SK-N-SH (cell line): ENCODE measurements around the gene CYP1A1. TPM values are rescaled to one million over a fixed set of nuclear protein-coding genes. Genes with fewer than 3 reads are reported as not detected.

Experiments
- CTCF ChIA-PET: fragments of 300-600, 350-600 bp; formaldehyde crosslinking; extraction: SDS; loops from one replicate; lab custom pipeline; 2021; lab: Yijun Ruan, JAX
- POLR2A ChIA-PET: fragments of 350-600 bp; sonication (Branson Sonifier 250); formaldehyde crosslinking; extraction: SDS; loops from one replicate; lab custom pipeline; 2020; ENCODE audit warnings: antibody characterized with exemption, inconsistent platforms; lab: Yijun Ruan, JAX
- DNase-seq: peaks from one replicate; pipeline ENCODE4 v3.0.0; 2012
- H2AFZ ChIP-seq: fragments of 200-600 bp; sonication (generic); 2 replicates; pipeline ENCODE4 v1.8.1; 2016; ENCODE audit warnings: antibody characterized with exemption, mild to moderate bottlenecking, low read depth
- H3F3A ChIP-seq: fragments of 200-600 bp; sonication (generic); replicated peaks from 2 replicates; pipeline ENCODE3; 2016; ENCODE audit warnings: antibody characterized with exemption, mild to moderate bottlenecking; ENCODE audit not compliant: insufficient read depth
- H3K27ac ChIP-seq, 2 experiments: fragments of 200-500 bp in 1 of 2; fragments of 200-600 bp in 1 of 2; sonication (Bioruptor generic) in 1 of 2; sonication (generic), shearing (Covaris generic) in 1 of 2; 2 replicates each; pipeline versions ENCODE4 v1.5.1 to v1.6.1; 2014 to 2016; ENCODE audit warnings: low read depth in 2 of 2, inconsistent platforms in 1 of 2, low read length in 1 of 2, mild to moderate bottlenecking in 1 of 2, mixed read lengths in 1 of 2
- H3K27me3 ChIP-seq: fragments of 200-600 bp; sonication (generic), shearing (Covaris generic); 2 replicates; pipeline ENCODE4 v1.6.1; 2016; ENCODE audit warnings: mixed run types; ENCODE audit not compliant: insufficient read depth
- H3K36me3 ChIP-seq, 2 experiments: fragments of 200-500 bp in 1 of 2; fragments of 200-600 bp in 1 of 2; sonication (Bioruptor generic) in 1 of 2; sonication (generic) in 1 of 2; replicated peaks in 1 of 2; 2 replicates each; pipeline versions ENCODE3 to v1.5.1; 2014 to 2016; ENCODE audit warnings: low read length in 1 of 2, mild to moderate bottlenecking in 1 of 2; ENCODE audit not compliant: insufficient read depth in 2 of 2, control insufficient read depth in 1 of 2
- H3K4me1 ChIP-seq, 2 experiments: fragments of 200-500 bp in 1 of 2; fragments of 200-600 bp in 1 of 2; sonication (Bioruptor generic) in 1 of 2; sonication (generic), shearing (Covaris generic) in 1 of 2; 2 replicates each; pipeline versions ENCODE4 v1.5.1 to v1.6.1; 2014 to 2016; ENCODE audit warnings: low read depth in 1 of 2, low read length in 1 of 2, mixed run types in 1 of 2; ENCODE audit not compliant: insufficient read depth in 2 of 2, control insufficient read depth in 1 of 2
- H3K4me2 ChIP-seq: fragments of 200-600 bp; sonication (generic), shearing (Covaris generic); 2 replicates; pipeline ENCODE4 v1.6.1; 2017; ENCODE audit warnings: mixed run types
- H3K4me3 ChIP-seq, 2 experiments: fragments of 200-500 bp in 1 of 2; fragments of 200-600 bp in 1 of 2; sonication (Bioruptor generic) in 1 of 2; sonication (generic), shearing (Covaris generic) in 1 of 2; 2 replicates each; pipeline versions ENCODE4 v1.5.1 to v1.8.1; 2014 to 2016; ENCODE audit warnings: low read depth in 2 of 2, inconsistent platforms in 1 of 2, low read length in 1 of 2, mild to moderate bottlenecking in 1 of 2, mixed read lengths in 1 of 2, moderate library complexity in 1 of 2
- H3K79me2 ChIP-seq: fragments of 200-600 bp; sonication (generic); 2 replicates; pipeline ENCODE4 v1.8.1; 2017; ENCODE audit warnings: mild to moderate bottlenecking; ENCODE audit not compliant: insufficient read depth
- H3K9ac ChIP-seq: fragments of 200-600 bp; sonication (generic); 2 replicates; pipeline ENCODE4 v1.6.1; 2017; ENCODE audit warnings: mixed run types
- H3K9me2 ChIP-seq: fragments of 200-600 bp; sonication (generic); 2 replicates; pipeline ENCODE4 v1.6.1; 2017; ENCODE audit warnings: mixed run types
- H3K9me3 ChIP-seq: fragments of 200-600 bp; sonication (generic); 2 replicates; pipeline ENCODE4 v1.6.1; 2017; ENCODE audit warnings: mixed run types, mild to moderate bottlenecking, moderate library complexity
- H4K20me1 ChIP-seq: fragments of 200-600 bp; sonication (generic); 2 replicates; pipeline ENCODE4 v1.6.1; 2017; ENCODE audit warnings: mild to moderate bottlenecking, mixed run types; ENCODE audit not compliant: insufficient read depth
- ELF1 ChIP-seq: IDR thresholded peaks from 2 replicates; pipeline ENCODE4 v1.4.0; 2012
- EZH2phosphoT487 ChIP-seq: fragments of 200-600 bp; sonication (generic); IDR thresholded peaks from 2 replicates; pipeline ENCODE4 v1.6.1; 2017; ENCODE audit warnings: low read depth, mixed run types, mild to moderate bottlenecking, antibody characterized with exemption, moderate library complexity, borderline replicate concordance
- FOXJ3 ChIP-seq: sonication (generic); formaldehyde crosslinking; IDR thresholded peaks from 2 replicates; pipeline ENCODE4 v1.5.1; 2020; ENCODE audit warnings: mild to moderate bottlenecking, missing genetic modification reagents
- IRF3 ChIP-seq: fragments of 150-350 bp; IDR thresholded peaks from 2 replicates; pipeline ENCODE4 v1.6.1; 2016; ENCODE audit warnings: mild to moderate bottlenecking, low read depth, low read length
- MXI1 ChIP-seq: IDR thresholded peaks from 2 replicates; pipeline ENCODE4 v1.6.1; 2012; ENCODE audit warnings: mild to moderate bottlenecking, low read depth, low read length, improper control_type of control experiment
- NRF1 ChIP-seq: IDR thresholded peaks from 2 replicates; pipeline ENCODE4 v1.6.1; 2012; ENCODE audit warnings: low read depth, mild to moderate bottlenecking, low read length
- RFX5 ChIP-seq: IDR thresholded peaks from 2 replicates; pipeline ENCODE4 v1.6.1; 2012; ENCODE audit warnings: mild to moderate bottlenecking, improper control_type of control experiment, low read length
- SIN3A ChIP-seq: IDR thresholded peaks from 2 replicates; pipeline ENCODE4 v1.6.1; 2012; ENCODE audit warnings: low read depth, mild to moderate bottlenecking, low read length, moderate library complexity, borderline replicate concordance
- SMC3 ChIP-seq: IDR thresholded peaks from 2 replicates; pipeline ENCODE4 v1.6.1; 2012; ENCODE audit warnings: low read depth, low read length, improper control_type of control experiment
- USF1 ChIP-seq: IDR thresholded peaks from 2 replicates; pipeline ENCODE4 v1.4.0; 2012; ENCODE audit warnings: low read depth, borderline replicate concordance
- YY1 ChIP-seq: IDR thresholded peaks from 2 replicates; pipeline ENCODE4 v1.4.0; 2012; ENCODE audit warnings: low read depth, mild to moderate bottlenecking
- ZBTB33 ChIP-seq: IDR thresholded peaks from 2 replicates; pipeline ENCODE4 v1.4.0; 2012; ENCODE audit warnings: low read depth, borderline replicate concordance
- WGBS: methylation state at CpG from one replicate; pipeline ENCODE4 v1.1.6; 2017; ENCODE audit warnings: low lambda C conversion rate; 5-methylcytosine and 5-hydroxymethylcytosine counted together
- polyA plus RNA-seq, 3 experiments: library from polyadenylated mRNA; depleted of rRNA; stranded (reverse); fragments of >200 nt; gene quantifications; 2 replicates each; pipeline ENCODE4 v1.2.3, GENCODE V29; 2012

The CYP1A1 gene
- polyA plus RNA-seq, 1 of the 3 experiments (the other 2 are of a cell fraction) = 0.07 TPM

- TF ChIP-seq YY1 (no peak), IRF3 (no peak), SMC3 (peak; percentile 87), NRF1 (no peak), USF1 (no peak), EZH2phosphoT487 (no peak), ELF1 (no peak), SIN3A (no peak), RFX5 (no peak)
- TF ChIP-seq, all 33 proteins: peak for 5
Observed at GRCh38 chr15:74768771-74769342, 43.5 kb upstream of the CYP1A1 start (continued).

- no peaks in the 10 kb centered on the region for H3K9me3 ChIP-seq
- ChIA-PET CTCF (interaction anchor here (0.7 to 24.3 kb wide), 69 partner anchors 8 to 405 kb away, joined by 3 to 1109 read pairs (median 7); partner anchors contain the start of genes ARID3B, CLK3, COX5A and CPLX3), POLR2A (interaction anchor here (0.7 to 2.6 kb wide), 3 partner anchors 133 to 140 kb away, joined by 4 to 15 read pairs (median 9); no protein-coding TSS in a partner anchor)
- no peak overlapping the region for H3K27ac ChIP-seq
- H3K36me3 ChIP-seq = no peaks in the 10 kb centered on the region
- no peaks in the 10 kb centered on the region for H3K9me2 ChIP-seq
- H3K4me2 ChIP-seq = peak overlapping the region; percentile 65; the same call in 1 of the 2 replicates
- H3K9ac ChIP-seq = no peak overlapping the region
- 0 out of 2 replicates have a peak overlapping the region, but pooled peaks have one; percentile 42 for H2AFZ ChIP-seq
- H3K4me1 ChIP-seq = peaks cover 0 to 5% of the 10 kb centered on the region in 2 experiments; a peak in 1 of 4 replicates
- TF ChIP-seq ZBTB33 = no peak
- TF ChIP-seq MXI1 = no peak
- no peak for TF ChIP-seq RFX5
- TF ChIP-seq SIN3A = no peak
- TF ChIP-seq FOXJ3 (CRISPR knock-in tag) = no peak
- WGBS = 39% methylated on average over 14 of the region's 15 CpGs
- H3K79me2 ChIP-seq = no peaks in the 10 kb centered on the region
- peak; percentile 47 for DNase-seq
- no peaks in the 10 kb centered on the region for H4K20me1 ChIP-seq
- no peak overlapping the region; a peak in 1 of 4 replicates for H3K4me3 ChIP-seq
- peaks cover 8% of the 10 kb centered on the region; the same call in 1 of the 2 replicates for H3K27me3 ChIP-seq
- H3F3A ChIP-seq = peaks cover 3% of the 10 kb centered on the region
Observed at GRCh38 chr15:74768099-74768770, 42.9 kb upstream of the CYP1A1 start.
